Tibial nerve (tissue), 4 donors: Measurements from ENCODE around the gene RPTOR. TPM values are rescaled to one million over a fixed set of nuclear protein-coding genes. Genes with fewer than 3 reads are reported as not detected.

ENCODE experiments used
- DNase-seq, 2 donors: peaks; one replicate each; pipeline ENCODE4 v3.0.0-alpha.2; 2019; ENCODE audit warnings: low spot score in 2 of 2
- H3K27ac ChIP-seq, 4 donors: fragments of 200-600 bp; sonication (generic) in 3 of 4; one replicate each; pipeline ENCODE4 v1.5.1; 2017 to 2019; ENCODE audit warnings: mild to moderate bottlenecking in 1 of 4
- H3K27me3 ChIP-seq, 2 donors: fragments of 200-600 bp; sonication (generic) in 1 of 2; one replicate each; pipeline versions ENCODE4 v1.5.1 to v1.6.0; 2017 to 2019
- H3K36me3 ChIP-seq, 3 donors: fragments of 200-600 bp; sonication (generic); one replicate each; pipeline ENCODE4 v1.5.1; 2018 to 2019
- H3K4me1 ChIP-seq, 4 donors: fragments of 200-600 bp; sonication (generic) in 3 of 4; one replicate each; pipeline ENCODE4 v1.5.1; 2017 to 2019
- H3K4me3 ChIP-seq, 4 donors: fragments of 200-600 bp; sonication (generic) in 3 of 4; one replicate each; pipeline ENCODE4 v1.5.1; 2017 to 2019; ENCODE audit warnings: mild to moderate bottlenecking in 1 of 4, moderate library complexity in 1 of 4
- H3K9me3 ChIP-seq, 4 donors: fragments of 200-600 bp; sonication (generic) in 3 of 4; one replicate each; pipeline ENCODE4 v1.5.1; 2017 to 2019
- EP300 ChIP-seq, 2 donors: sonication (generic); formaldehyde crosslinking; IDR thresholded peaks; one replicate each; pipeline ENCODE4 v1.6.1; 2017; ENCODE audit warnings: antibody characterized with exemption in 2 of 2, mild to moderate bottlenecking in 1 of 2
- POLR2A ChIP-seq, 2 donors: fragments of 450-650 bp; IDR thresholded peaks; one replicate each; pipeline ENCODE4 v1.6.1; 2017; ENCODE audit warnings: antibody characterized with exemption in 2 of 2, mild to moderate bottlenecking in 2 of 2, moderate library complexity in 2 of 2
- WGBS, 2 donors: methylation state at CpG; one replicate each; pipeline ENCODE4 v1.1.5; 2018; 5-methylcytosine and 5-hydroxymethylcytosine counted together
- total RNA-seq, 4 donors: library from RNA; depleted of rRNA; stranded (reverse); fragments of >200 nt; gene quantifications; one replicate each; pipeline ENCODE4 v1.1.0, GENCODE V29; 2016
- TF ChIP-seq, protein P1 (sequence below), 5 experiments: fragments of 200-600 bp in 3 of 5; fragments of 450-650 bp in 2 of 5; sonication (generic) in 3 of 5; IDR thresholded peaks; one replicate each; pipeline ENCODE4 v1.5.1; 2016 to 2019; ENCODE audit warnings: antibody characterized with exemption in 5 of 5, mild to moderate bottlenecking in 3 of 5, moderate library complexity in 2 of 5

RPTOR gene
- total RNA-seq, 4 donors from 2014 or later, result 34.7 to 56.4 (median 40.1) TPM

DNA sequence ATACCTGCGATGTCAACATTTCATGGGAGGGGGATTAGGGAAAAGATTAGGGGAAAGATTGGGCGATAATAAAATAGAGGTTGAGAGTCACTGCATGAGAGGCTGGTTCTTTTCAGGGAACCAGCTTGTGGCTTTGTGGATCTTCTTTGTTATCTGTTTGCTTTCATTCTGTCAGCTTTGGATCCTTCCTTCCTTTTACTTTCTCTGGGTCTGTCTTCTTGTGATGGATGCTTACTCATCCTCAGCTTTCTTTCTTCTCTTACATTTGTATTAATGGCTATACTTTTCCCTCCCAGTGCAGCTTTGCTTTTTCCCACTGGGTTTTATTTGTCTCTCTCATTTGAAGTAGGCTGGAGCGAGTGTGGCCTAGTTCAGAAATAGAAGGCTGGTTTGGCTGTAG is 47.1 kb downstream of the RPTOR start:
- no peak overlapping the region for H3K27ac ChIP-seq
- H3K9me3 ChIP-seq, result no peaks in the 10 kb centered on the region
- no peaks in the 10 kb centered on the region for H3K27me3 ChIP-seq
- peaks cover 0 to 12% (median 0%) of the 10 kb centered on the region in 4 donors for H3K4me1 ChIP-seq
- WGBS, 2 donors, result 97 to 99% methylated on average over 3 of the region's 3 CpGs
- TF ChIP-seq, protein P1, sequence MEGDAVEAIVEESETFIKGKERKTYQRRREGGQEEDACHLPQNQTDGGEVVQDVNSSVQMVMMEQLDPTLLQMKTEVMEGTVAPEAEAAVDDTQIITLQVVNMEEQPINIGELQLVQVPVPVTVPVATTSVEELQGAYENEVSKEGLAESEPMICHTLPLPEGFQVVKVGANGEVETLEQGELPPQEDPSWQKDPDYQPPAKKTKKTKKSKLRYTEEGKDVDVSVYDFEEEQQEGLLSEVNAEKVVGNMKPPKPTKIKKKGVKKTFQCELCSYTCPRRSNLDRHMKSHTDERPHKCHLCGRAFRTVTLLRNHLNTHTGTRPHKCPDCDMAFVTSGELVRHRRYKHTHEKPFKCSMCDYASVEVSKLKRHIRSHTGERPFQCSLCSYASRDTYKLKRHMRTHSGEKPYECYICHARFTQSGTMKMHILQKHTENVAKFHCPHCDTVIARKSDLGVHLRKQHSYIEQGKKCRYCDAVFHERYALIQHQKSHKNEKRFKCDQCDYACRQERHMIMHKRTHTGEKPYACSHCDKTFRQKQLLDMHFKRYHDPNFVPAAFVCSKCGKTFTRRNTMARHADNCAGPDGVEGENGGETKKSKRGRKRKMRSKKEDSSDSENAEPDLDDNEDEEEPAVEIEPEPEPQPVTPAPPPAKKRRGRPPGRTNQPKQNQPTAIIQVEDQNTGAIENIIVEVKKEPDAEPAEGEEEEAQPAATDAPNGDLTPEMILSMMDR (IDR thresholded peaks at IDR 0.05), result no peak
- TF ChIP-seq EP300 (IDR thresholded peaks at IDR 0.05) (no peak), POLR2A (IDR thresholded peaks at IDR 0.05) (no peak)
- no peak for DNase-seq
- no peak overlapping the region for H3K4me3 ChIP-seq
- H3K36me3 ChIP-seq, result no peaks in the 10 kb centered on the region

DNA sequence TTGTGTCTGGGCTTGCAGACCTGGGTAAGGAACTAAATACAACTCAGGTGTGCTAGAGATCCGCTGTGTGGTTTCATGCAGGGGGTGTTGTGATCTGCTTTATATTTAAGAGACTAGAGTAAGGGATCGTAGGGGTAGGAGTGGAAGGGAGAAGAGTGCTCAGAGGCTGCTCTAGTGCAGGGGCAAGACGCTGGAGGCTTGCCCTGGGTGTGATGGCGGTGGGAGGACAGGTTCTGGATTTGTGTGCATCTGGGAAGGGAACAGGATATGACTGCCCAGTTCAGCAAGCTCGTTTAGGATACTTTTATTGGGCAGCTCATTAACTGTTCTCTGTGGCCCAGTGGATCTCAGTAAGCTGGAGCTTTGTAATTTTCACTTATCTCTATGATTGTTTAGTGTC is 47.6 kb downstream of the RPTOR start:
- WGBS, 2 donors, result 64 to 66% methylated on average over 5 of the region's 5 CpGs
- Histone ChIP-seq H3K4me1 (peaks cover 0 to 12% (median 0%) of the 10 kb centered on the region in 4 donors), H3K9me3 (no peaks in the 10 kb centered on the region), H3K27ac (no peak overlapping the region), H3K36me3 (no peaks in the 10 kb centered on the region), H3K4me3 (no peak overlapping the region), H3K27me3 (no peaks in the 10 kb centered on the region)
- TF ChIP-seq POLR2A (IDR thresholded peaks at IDR 0.05), result no peak
- TF ChIP-seq EP300 (IDR thresholded peaks at IDR 0.05), result no peak
- TF ChIP-seq, protein P1 (IDR thresholded peaks at IDR 0.05), result no peak
- no peak for DNase-seq

DNA sequence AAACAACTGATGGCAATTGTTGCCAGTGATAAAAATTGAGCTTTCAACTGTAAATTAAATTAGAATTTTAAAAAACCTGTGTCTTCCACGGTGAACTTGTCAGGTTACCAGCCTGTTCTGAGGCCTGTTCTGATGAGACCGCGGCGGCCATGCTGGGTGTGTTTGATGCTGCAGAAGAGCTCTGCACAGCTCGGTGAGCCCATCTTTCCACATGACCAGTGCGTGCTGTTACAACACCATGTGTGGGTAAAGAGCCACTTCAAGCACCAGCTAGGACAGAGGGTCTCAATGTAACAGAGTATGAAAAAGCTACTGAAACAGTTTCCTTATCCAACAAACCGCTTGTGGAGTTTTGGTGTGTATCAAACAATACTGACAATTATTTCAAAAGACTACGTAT is 48.5 kb downstream of the RPTOR start:
- DNase-seq, result no peak
- Histone ChIP-seq H3K27me3 (no peaks in the 10 kb centered on the region), H3K4me3 (no peak overlapping the region), H3K36me3 (no peaks in the 10 kb centered on the region), H3K4me1 (peaks cover 0 to 12% (median 0%) of the 10 kb centered on the region in 4 donors), H3K9me3 (no peaks in the 10 kb centered on the region), H3K27ac (no peak overlapping the region)
- TF ChIP-seq EP300 (IDR thresholded peaks at IDR 0.05) (no peak), POLR2A (IDR thresholded peaks at IDR 0.05) (no peak)
- TF ChIP-seq, protein P1 (IDR thresholded peaks at IDR 0.05), result no peak
- WGBS, 2 donors, result 91 to 93% methylated on average over 8 of the region's 8 CpGs

DNA sequence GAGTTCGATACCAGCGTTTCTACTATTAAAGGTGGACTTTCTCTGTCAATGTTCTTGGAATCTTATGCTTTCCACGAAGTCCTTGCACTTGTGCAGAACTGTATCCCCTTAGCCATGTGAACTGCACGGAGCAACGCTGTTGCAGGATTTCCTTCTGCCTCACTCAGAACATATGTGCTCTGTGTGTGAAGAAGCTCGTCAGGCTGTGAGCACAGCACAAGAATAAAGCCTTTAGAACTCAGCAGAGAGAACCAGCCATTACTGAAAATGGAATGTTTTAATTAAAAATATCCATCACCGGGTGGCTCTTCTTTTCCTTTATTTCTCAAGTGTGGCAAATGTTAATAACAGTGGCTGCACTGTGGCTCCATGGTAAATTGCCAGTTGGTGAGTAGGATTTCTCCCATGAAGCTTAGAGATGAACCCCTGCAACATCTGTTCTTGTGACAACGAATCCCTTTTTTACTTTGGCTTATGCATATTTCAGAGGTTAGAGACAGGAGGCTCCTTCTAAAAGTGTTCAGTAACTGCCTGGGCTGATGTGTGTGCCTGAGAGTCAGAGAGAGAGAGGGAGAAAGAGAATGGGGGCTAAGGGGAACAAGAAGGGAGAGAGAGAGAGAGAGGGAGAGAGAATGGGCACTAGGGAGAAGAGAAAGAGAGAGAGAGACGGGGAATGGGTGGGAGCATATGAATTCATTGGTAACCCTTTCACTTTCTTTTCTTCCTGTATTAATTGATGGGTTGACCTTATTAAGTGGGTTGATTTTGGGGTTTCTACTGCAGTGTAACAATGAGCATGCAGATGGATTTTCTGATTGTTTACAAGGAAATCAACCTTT is 50.0 kb downstream of the RPTOR start:
- Histone ChIP-seq H3K9me3 (no peaks in the 10 kb centered on the region), H3K4me3 (no peak overlapping the region), H3K36me3 (no peaks in the 10 kb centered on the region), H3K27ac (no peak overlapping the region), H3K4me1 (peaks cover 0 to 21% (median 2%) of the 10 kb centered on the region in 4 donors), H3K27me3 (no peaks in the 10 kb centered on the region)
- TF ChIP-seq, protein P1 (IDR thresholded peaks at IDR 0.05), result no peak
- TF ChIP-seq POLR2A (IDR thresholded peaks at IDR 0.05) (no peak), EP300 (IDR thresholded peaks at IDR 0.05) (no peak)
- DNase-seq, result no peak
- 68% methylated on average over 9 of the region's 9 CpGs for WGBS, 2 donors
